EL (cell line): ENCODE measurements around the gene CNOT6.

Experiments used
- DNase-seq: peaks from one replicate; pipeline ENCODE4 v3.0.0-alpha.2; 2016

CNOT6 gene

GRCh38 chr5:180583738-180584137 is 89.6 kb downstream of the CNOT6 start:
- no peak for DNase-seq

- DNase-seq: no peak
Measured at GRCh38 chr5:180586204-180586603, 92.0 kb downstream of the CNOT6 start.

GRCh38 chr5:180586870-180587269 is 92.7 kb downstream of the CNOT6 start:
- no peak for DNase-seq

- DNase-seq: no peak
Measured at GRCh38 chr5:180589771-180590542, 95.8 kb downstream of the CNOT6 start.

- no peak for DNase-seq
Measured at GRCh38 chr5:180590543-180591310, 96.5 kb downstream of the CNOT6 start.

- DNase-seq: no peak
Measured at GRCh38 chr5:180591311-180591887, 97.2 kb downstream of the CNOT6 start, which contains the start of gene SCGB3A1. Gene SCGB3A1, minus strand, starts transcription at chr5:180591499. Its CDS starts 37 bp downstream, at chr5:180591462.

- no peak for DNase-seq
Measured at GRCh38 chr5:180592176-180592575, 98.0 kb downstream of the CNOT6 start.

GRCh38 chr5:180593446-180594206 is 99.4 kb downstream of the CNOT6 start:
- DNase-seq: no peak

- no peak for DNase-seq
Measured at GRCh38 chr5:180594311-180595045, 100.3 kb downstream of the CNOT6 start.

- no peak for DNase-seq
Measured at GRCh38 chr5:180595046-180595379, 100.8 kb downstream of the CNOT6 start.

GRCh38 chr5:180595381-180596114 is 101.4 kb downstream of the CNOT6 start:
- no peak for DNase-seq

- DNase-seq: no peak
Measured at GRCh38 chr5:180596115-180596667, 102.0 kb downstream of the CNOT6 start.

- no peak for DNase-seq
Measured at GRCh38 chr5:180596668-180597231, 102.6 kb downstream of the CNOT6 start.

- DNase-seq: no peak
Measured at GRCh38 chr5:180598316-180598701, 104.1 kb downstream of the CNOT6 start.

GRCh38 chr5:180598797-180599589 is 104.8 kb downstream of the CNOT6 start:
- DNase-seq: no peak

GRCh38 chr5:180599590-180599914 is 105.4 kb downstream of the CNOT6 start:
- no peak for DNase-seq

GRCh38 chr5:180599981-180600553 is 105.9 kb downstream of the CNOT6 start:
- no peak for DNase-seq

- DNase-seq: no peak
Measured at GRCh38 chr5:180600554-180601041, 106.4 kb downstream of the CNOT6 start.

- no peak for DNase-seq
Measured at GRCh38 chr5:180601591-180602480, 107.7 kb downstream of the CNOT6 start.
